Endothelial cell of umbilical vein (primary cell): ENCODE data around the gene TMEM120A. TPM values are rescaled to one million over a fixed set of nuclear protein-coding genes. Genes with fewer than 3 reads are reported as not detected.

ENCODE experiments used
- BruUV-seq: library from RNA; stranded (reverse); fragments of 400-500 nt; replicated peaks from 2 replicates; lab custom pipeline; 2021; lab: Mats Ljungman, UMichigan
- CTCF ChIA-PET: fragments of 300-600, 350-600 bp; sonication (Branson Sonifier 250); formaldehyde crosslinking; loops from one replicate; lab custom pipeline; 2021; ENCODE audit warnings: antibody characterized with exemption, inconsistent platforms; lab: Charles Lee
- POLR2A ChIA-PET: fragments of 300-600, 350-600 bp; sonication (Branson Sonifier 250); formaldehyde crosslinking; loops from one replicate; lab custom pipeline; 2021; ENCODE audit warnings: antibody characterized with exemption, inconsistent platforms; lab: Charles Lee
- DNase-seq: peaks from one replicate; pipeline ENCODE4 v3.0.0-alpha.2; 2011; ENCODE audit warnings: low read depth, low spot score
- FAIRE-seq: peaks from 2 replicates; lab custom pipeline; 2011; peaks lifted over from hg19 to GRCh38; lab: Jason Lieb, UNC
- H2AFZ ChIP-seq: 2 replicates; pipeline ENCODE4 v1.6.0; 2012; ENCODE audit warnings: low read depth, low read length, control low read depth, inconsistent platforms
- H3K27ac ChIP-seq: 2 replicates; pipeline ENCODE4 v1.5.1; 2011; ENCODE audit warnings: low read depth, mild to moderate bottlenecking, control low read depth, low read length, moderate library complexity; ENCODE audit not compliant: insufficient read depth
- H3K27me3 ChIP-seq, 2 experiments: 2 replicates each; pipeline versions ENCODE4 v1.6.0 to v1.6.1; 2011; ENCODE audit warnings: low read length in 2 of 2, mixed read lengths in 1 of 2; ENCODE audit not compliant: control insufficient read depth in 2 of 2, insufficient read depth in 2 of 2
- H3K36me3 ChIP-seq, 2 experiments: 2 replicates in 1 of 2; 3 replicates in 1 of 2; pipeline ENCODE4 v1.5.1; 2011; ENCODE audit warnings: low read length in 2 of 2, mild to moderate bottlenecking in 1 of 2, moderate library complexity in 1 of 2; ENCODE audit not compliant: control insufficient read depth in 2 of 2, insufficient read depth in 2 of 2; ENCODE audit errors: extremely low read depth in 1 of 2
- H3K4me1 ChIP-seq: 3 replicates; pipeline ENCODE4 v1.5.1; 2011; ENCODE audit warnings: mild to moderate bottlenecking, low read length; ENCODE audit not compliant: control insufficient read depth, insufficient read depth; ENCODE audit errors: extremely low read depth
- H3K4me2 ChIP-seq: 2 replicates; pipeline ENCODE4 v1.6.1; 2011; ENCODE audit warnings: low read length, control low read depth, mixed read lengths; ENCODE audit not compliant: insufficient read depth
- H3K4me3 ChIP-seq, 3 experiments: fragments of 200-600 bp in 1 of 3; sonication (generic), shearing (Covaris generic) in 1 of 3; replicated peaks in 1 of 3; 2 replicates each; pipeline ENCODE4 v1.5.1; 2011 to 2016; ENCODE audit warnings: control low read depth in 3 of 3, low read length in 3 of 3, mild to moderate bottlenecking in 2 of 3, inconsistent platforms in 1 of 3, low read depth in 1 of 3, moderate library complexity in 1 of 3; ENCODE audit not compliant: insufficient read depth in 1 of 3
- H3K79me2 ChIP-seq: 2 replicates; pipeline ENCODE4 v1.6.0; 2012; ENCODE audit warnings: low read length, inconsistent platforms; ENCODE audit not compliant: control insufficient read depth, insufficient read depth
- H3K9ac ChIP-seq: replicated peaks from 2 replicates; pipeline ENCODE3; 2011; ENCODE audit warnings: low read length, control low read depth; ENCODE audit not compliant: insufficient read depth; ENCODE audit errors: extremely low read depth
- H3K9me1 ChIP-seq: replicated peaks from 3 replicates; pipeline ENCODE4 v1.6.0; 2011; ENCODE audit warnings: mild to moderate bottlenecking, low read length; ENCODE audit not compliant: control insufficient read depth, insufficient read depth; ENCODE audit errors: extremely low read depth
- H3K9me3 ChIP-seq: replicated peaks from 2 replicates; pipeline ENCODE4 v1.5.1; 2012; ENCODE audit warnings: low read length, inconsistent platforms; ENCODE audit not compliant: control insufficient read depth, insufficient read depth
- H4K20me1 ChIP-seq: replicated peaks from 2 replicates; pipeline ENCODE3; 2011; ENCODE audit warnings: mild to moderate bottlenecking, low read length; ENCODE audit not compliant: control insufficient read depth, insufficient read depth; ENCODE audit errors: extremely low read depth
- CTCF ChIP-seq, 2 donors: IDR thresholded peaks; 1 replicate in 1 of 2; 2 replicates in 1 of 2; pipeline ENCODE4 v1.5.1; 2011; ENCODE audit warnings: low read length in 2 of 2, mild to moderate bottlenecking in 2 of 2, moderate library complexity in 2 of 2, control low read depth in 1 of 2, inconsistent platforms in 1 of 2, low read depth in 1 of 2; ENCODE audit not compliant: insufficient read depth in 1 of 2; ENCODE audit errors: extremely low read depth in 1 of 2
- EZH2 ChIP-seq: IDR thresholded peaks from 2 replicates; pipeline ENCODE4 v1.6.1; 2012; ENCODE audit warnings: borderline replicate concordance, low read depth, mild to moderate bottlenecking, moderate library complexity, low read length, inconsistent platforms; ENCODE audit not compliant: severe bottlenecking
- FOS ChIP-seq: IDR thresholded peaks from 2 replicates; pipeline ENCODE4 v1.6.1; 2011; ENCODE audit warnings: mild to moderate bottlenecking, low read length, moderate library complexity, borderline replicate concordance; ENCODE audit not compliant: insufficient read depth
- GATA2 ChIP-seq: IDR thresholded peaks from 2 replicates; pipeline ENCODE4 v1.7.0; 2011; ENCODE audit warnings: low read depth, mild to moderate bottlenecking, moderate library complexity, mixed read lengths, low read length; ENCODE audit not compliant: insufficient read length, insufficient read depth
- JUN ChIP-seq: IDR thresholded peaks from 2 replicates; pipeline ENCODE4 v1.6.1; 2011; ENCODE audit warnings: borderline replicate concordance, low read depth; ENCODE audit not compliant: insufficient read length, insufficient read depth
- MAX ChIP-seq: IDR thresholded peaks from 2 replicates; pipeline ENCODE4 v1.6.1; 2011; ENCODE audit not compliant: insufficient read depth, insufficient read length
- MYC ChIP-seq: IDR thresholded peaks from one replicate; pipeline ENCODE4 v1.6.1; 2011; ENCODE audit warnings: mild to moderate bottlenecking, low read depth, low read length
- POLR2A ChIP-seq: IDR thresholded peaks from 2 replicates; pipeline ENCODE4 v1.6.1; 2012; ENCODE audit warnings: low read depth, mild to moderate bottlenecking, control low read depth, low read length
- POLR2AphosphoS5 ChIP-seq: IDR thresholded peaks from 2 replicates; pipeline ENCODE4 v1.6.1; 2012; ENCODE audit warnings: low read depth, mild to moderate bottlenecking, control low read depth, low read length, moderate library complexity; ENCODE audit not compliant: insufficient read depth
- dilution Hi-C: fragments of 300-500 bp; cut with MboI; formaldehyde crosslinking; loops from one replicate; pipeline ENCODE4 v1.15.0; 2019; ENCODE audit warnings: low sequenced_read_pairs; ENCODE audit not compliant: extremely low pct_ligation_motif_present
- intact Hi-C: fragments of 100-400 bp; cut with micrococcal nuclease; formaldehyde crosslinking; loops from one replicate; pipeline ENCODE4 v1.10.0; 2022
- polyA plus RNA-seq, 4 experiments: library from polyadenylated mRNA; depleted of rRNA in 3 of 4; stranded (reverse) in 3 of 4; unstranded in 1 of 4; fragments of >200 nt; gene quantifications; 2 replicates each; pipeline versions ENCODE4 v1.2.1 to v1.2.3, GENCODE V29; 2011 to 2012; ENCODE audit warnings: missing spikeins in 1 of 4
- total RNA-seq: library from RNA; stranded (reverse); gene quantifications from 2 replicates; pipeline ENCODE4 v1.2.3, GENCODE V29; 2021

TMEM120A gene
- total and polyA plus RNA-seq, 2 donors (not counting 3 experiments of a cell fraction or from before 2014, with no cell fraction given) = 38.6 to 133 TPM

DNA sequence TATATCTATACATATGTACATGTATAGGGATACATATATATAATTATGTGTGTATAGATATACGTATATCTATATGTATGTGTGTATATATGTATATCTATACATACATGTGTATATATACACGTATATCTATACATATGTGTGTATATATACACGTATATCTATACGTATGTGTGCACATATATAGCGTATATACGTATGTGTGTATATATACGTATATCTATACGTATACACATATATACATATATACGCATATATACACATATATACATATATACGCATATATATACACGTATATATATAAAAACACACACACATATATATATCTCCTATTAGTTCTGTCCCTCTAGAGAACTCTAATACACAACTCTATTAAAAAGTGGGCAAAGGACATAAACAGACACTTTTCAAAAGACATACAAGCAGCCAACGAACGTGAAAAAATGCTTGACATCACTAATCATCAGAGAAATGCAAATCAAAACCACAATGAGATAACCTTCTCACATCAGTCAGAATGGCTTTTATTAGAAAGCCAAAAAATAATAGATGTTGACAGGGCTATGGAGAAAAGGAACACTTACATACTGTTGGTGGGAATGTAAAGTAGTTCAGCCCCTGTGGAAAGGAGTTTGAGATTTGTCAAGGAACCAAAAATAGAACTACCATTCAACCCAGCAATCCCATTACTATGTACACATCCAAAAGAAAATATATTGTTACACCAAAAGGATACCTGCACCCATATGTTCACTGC lies 22.0 kb upstream of the TMEM120A start:
- H3K4me1 ChIP-seq = peaks cover 7% of the 10 kb centered on the region
- no TSS peak for BruUV-seq
- H2AFZ ChIP-seq = no peak overlapping the region
- H3K9ac ChIP-seq = no peak overlapping the region
- FAIRE-seq (no peak), DNase-seq (no peak)
- intact Hi-C loops (no loop called here), dilution Hi-C loops (no loop called here)
- no peak overlapping the region for H3K27ac ChIP-seq
- TF ChIP-seq POLR2A (no peak), CTCF (IDR thresholded peaks at IDR 0.05; ENCODE audit: extremely low read depth in 1 of 2, insufficient read depth in 1 of 2, low read depth in 1 of 2, low read length in 2 of 2) (no peak), GATA2 (no peak), EZH2 (no peak), POLR2AphosphoS5 (no peak), FOS (no peak), MAX (no peak), JUN (no peak), MYC (no peak)
- H3K4me2 ChIP-seq = no peak overlapping the region
- ChIA-PET CTCF (interaction anchor here (0.9 kb wide), 1 partner anchor 150 kb away, joined by 4 read pairs; no protein-coding TSS in a partner anchor), POLR2A (no interaction called here)
- H3K27me3 ChIP-seq = no peaks in the 10 kb centered on the region
- H3K36me3 ChIP-seq = peaks cover 0 to 3% of the 10 kb centered on the region in 2 experiments
- H4K20me1 ChIP-seq = no peaks in the 10 kb centered on the region
- H3K79me2 ChIP-seq = no peaks in the 10 kb centered on the region
- H3K9me1 ChIP-seq = no peaks in the 10 kb centered on the region
- H3K9me3 ChIP-seq = no peaks in the 10 kb centered on the region
- H3K4me3 ChIP-seq = no peak overlapping the region
